Right atrium auricular region (tissue), 2 donors: ENCODE measurements around the gene PCID2. TPM values are rescaled to one million over a fixed set of nuclear protein-coding genes. Genes with fewer than 3 reads are reported as not detected.
A peak's percentile ranks its signal among the peaks of the same experiment; 100 is the strongest.

Experiments
- DNase-seq: peaks from one replicate; pipeline ENCODE4 v3.0.0-alpha.2; 2019; ENCODE audit warnings: low spot score
- H3K27ac ChIP-seq, 2 donors: fragments of 200-600 bp; sonication (generic); 1 replicate in 1 of 2; 2 replicates in 1 of 2; pipeline ENCODE4 v1.5.1; 2016 to 2019
- H3K27me3 ChIP-seq, 2 donors: fragments of 200-600 bp; sonication (generic); one replicate each; pipeline versions ENCODE4 v1.5.1 to v1.6.0; 2017 to 2019
- H3K36me3 ChIP-seq: fragments of 200-600 bp; sonication (generic); one replicate; pipeline ENCODE4 v1.5.1; 2016
- H3K4me1 ChIP-seq, 2 donors: fragments of 200-600 bp; sonication (generic); one replicate each; pipeline versions ENCODE4 v1.5.1 to v1.6.0; 2017 to 2019
- H3K4me3 ChIP-seq, 2 donors: fragments of 200-600 bp; sonication (generic); 1 replicate in 1 of 2; 2 replicates in 1 of 2; pipeline ENCODE4 v1.5.1; 2017 to 2019; ENCODE audit warnings: mild to moderate bottlenecking in 1 of 2, moderate library complexity in 1 of 2
- H3K9me3 ChIP-seq, 2 donors: fragments of 200-600 bp; sonication (generic); one replicate each; pipeline ENCODE4 v1.5.1; 2019
- total RNA-seq, 2 donors: library from RNA; depleted of rRNA; stranded (reverse); fragments of >200 nt; gene quantifications; one replicate each; pipeline ENCODE4 v1.1.0, GENCODE V29; 2016
- TF ChIP-seq, protein P1 (sequence below), 2 donors: fragments of 200-600 bp; sonication (generic); IDR thresholded peaks; one replicate each; pipeline ENCODE4 v1.5.1; 2019; ENCODE audit warnings: antibody characterized with exemption in 2 of 2

The PCID2 gene
- total RNA-seq, 2 donors from 2014 or later, result 34.8 to 44.4 TPM

DNA sequence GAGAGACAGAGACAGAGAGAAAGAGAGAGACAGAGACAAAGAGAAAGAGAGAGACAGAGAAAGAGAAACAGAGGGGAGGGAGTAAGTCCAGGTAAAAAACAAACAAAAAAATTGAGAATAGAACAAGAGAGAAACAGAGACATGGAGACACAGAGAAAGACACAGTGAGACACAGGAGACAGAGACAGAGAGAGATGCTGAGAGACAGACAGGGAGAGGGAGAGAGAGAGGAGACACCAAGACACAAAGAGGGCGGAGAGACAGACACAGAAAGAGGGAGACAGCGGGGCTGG lies 55.8 kb downstream of the PCID2 start:
- Histone ChIP-seq H3K27ac (peak overlapping the region; percentile 89 to 92), H3K36me3 (no peaks in the 10 kb centered on the region), H3K4me3 (peak overlapping the region; percentile 37 to 54), H3K4me1 (peaks cover 0 to 23% of the 10 kb centered on the region in 2 donors), H3K27me3 (no peaks in the 10 kb centered on the region), H3K9me3 (no peaks in the 10 kb centered on the region)
- DNase-seq, result no peak
- TF ChIP-seq, protein P1, sequence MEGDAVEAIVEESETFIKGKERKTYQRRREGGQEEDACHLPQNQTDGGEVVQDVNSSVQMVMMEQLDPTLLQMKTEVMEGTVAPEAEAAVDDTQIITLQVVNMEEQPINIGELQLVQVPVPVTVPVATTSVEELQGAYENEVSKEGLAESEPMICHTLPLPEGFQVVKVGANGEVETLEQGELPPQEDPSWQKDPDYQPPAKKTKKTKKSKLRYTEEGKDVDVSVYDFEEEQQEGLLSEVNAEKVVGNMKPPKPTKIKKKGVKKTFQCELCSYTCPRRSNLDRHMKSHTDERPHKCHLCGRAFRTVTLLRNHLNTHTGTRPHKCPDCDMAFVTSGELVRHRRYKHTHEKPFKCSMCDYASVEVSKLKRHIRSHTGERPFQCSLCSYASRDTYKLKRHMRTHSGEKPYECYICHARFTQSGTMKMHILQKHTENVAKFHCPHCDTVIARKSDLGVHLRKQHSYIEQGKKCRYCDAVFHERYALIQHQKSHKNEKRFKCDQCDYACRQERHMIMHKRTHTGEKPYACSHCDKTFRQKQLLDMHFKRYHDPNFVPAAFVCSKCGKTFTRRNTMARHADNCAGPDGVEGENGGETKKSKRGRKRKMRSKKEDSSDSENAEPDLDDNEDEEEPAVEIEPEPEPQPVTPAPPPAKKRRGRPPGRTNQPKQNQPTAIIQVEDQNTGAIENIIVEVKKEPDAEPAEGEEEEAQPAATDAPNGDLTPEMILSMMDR (IDR thresholded peaks at IDR 0.05), result no peak

DNA sequence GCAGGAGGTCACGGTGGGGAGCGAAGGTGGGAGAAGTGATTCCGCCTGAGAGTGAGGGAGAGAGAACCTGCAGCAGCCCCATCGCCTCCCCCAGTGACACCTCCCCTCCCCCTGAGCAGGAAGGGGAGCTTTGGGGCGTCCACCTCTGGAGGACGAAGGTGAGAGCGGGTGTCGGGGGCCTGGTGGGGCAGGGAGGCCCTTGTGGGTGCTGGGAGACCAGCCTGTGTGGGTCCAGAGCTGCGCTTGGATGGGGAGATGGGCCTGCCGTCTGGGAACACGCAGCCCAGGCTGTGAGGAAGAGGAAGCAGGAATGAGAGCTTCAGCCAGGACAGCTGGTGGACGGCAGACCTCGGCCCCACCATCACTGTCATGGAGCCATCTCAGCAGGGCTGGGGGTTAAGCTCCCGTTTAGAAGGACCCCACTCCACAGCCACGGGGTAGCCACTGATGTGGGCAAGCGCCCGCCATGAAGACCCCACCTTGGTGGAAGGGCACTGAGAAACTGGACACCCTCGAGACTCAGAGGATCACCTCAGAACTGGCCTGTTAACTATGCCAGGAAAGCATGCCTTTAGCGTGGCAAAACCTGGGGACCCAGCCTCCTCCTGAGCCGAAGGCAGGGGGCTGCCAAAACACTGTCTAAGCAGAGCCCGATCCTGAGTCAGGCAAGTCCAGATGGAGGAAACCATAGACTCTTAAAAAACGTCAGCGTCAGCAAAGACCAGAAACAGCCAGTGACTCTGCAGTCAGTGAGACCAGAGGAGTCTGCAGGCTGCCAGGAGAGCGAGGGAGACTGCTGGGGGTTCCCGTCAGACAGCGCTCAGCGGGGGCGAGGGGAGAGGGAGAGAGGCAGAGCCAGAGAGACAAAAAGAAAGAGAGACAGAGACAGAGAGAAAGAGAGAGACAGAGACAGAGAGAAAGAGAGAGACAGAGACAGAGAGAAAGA lies 56.5 kb downstream of the PCID2 start:
- no peaks in the 10 kb centered on the region for H3K36me3 ChIP-seq
- no peaks in the 10 kb centered on the region for H3K27me3 ChIP-seq
- TF ChIP-seq, protein P1 (IDR thresholded peaks at IDR 0.05), result no peak
- H3K4me3 ChIP-seq, result peak overlapping the region; percentile 37 to 54
- peak; percentile 58 for DNase-seq
- peak overlapping the region; percentile 89 to 92 for H3K27ac ChIP-seq
- peaks cover 0 to 23% of the 10 kb centered on the region in 2 donors for H3K4me1 ChIP-seq
- H3K9me3 ChIP-seq, result no peaks in the 10 kb centered on the region

DNA sequence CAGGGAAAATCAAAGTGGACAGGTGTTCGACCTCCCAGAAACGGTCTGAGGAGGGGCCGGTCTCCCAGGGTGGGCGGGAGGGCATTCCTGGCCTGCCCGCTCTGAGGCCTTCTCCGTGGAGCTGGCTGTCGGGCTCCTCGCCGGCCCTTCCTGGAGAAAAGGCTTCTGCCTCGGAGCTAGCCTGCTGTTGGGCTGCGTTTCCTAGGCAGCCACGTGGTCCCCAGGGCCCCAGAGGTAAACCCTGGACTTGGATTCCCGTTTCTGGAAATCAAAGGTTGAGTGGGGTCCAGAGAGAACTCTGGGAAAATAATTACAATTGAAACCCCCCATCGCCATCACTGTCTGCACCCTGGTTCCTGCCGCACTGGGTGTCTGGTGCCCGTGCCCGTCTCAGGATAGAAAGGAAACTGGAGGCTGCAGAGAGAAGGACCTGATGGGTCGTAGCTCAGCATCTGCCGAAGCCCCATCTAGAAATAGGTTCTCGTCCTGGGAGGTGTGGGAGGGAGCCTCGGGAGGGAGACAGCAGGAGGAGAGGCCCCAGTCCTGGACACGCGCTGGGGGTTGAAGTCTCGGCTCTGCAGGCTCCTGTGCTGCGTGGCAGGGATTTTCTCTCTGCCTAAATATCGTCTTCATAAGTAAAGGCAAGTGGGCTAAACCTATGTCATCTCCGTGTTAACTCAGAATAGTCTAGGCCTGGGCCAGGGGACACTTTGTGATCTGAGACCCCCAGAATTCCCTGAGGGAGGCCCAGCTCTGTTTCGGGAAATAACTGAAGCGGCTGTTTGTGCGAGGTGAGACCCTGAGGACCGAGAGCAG lies 57.7 kb downstream of the PCID2 start:
- TF ChIP-seq, protein P1 (IDR thresholded peaks at IDR 0.05), result no peak
- no peaks in the 10 kb centered on the region for H3K27me3 ChIP-seq
- peak; percentile 57 for DNase-seq
- H3K36me3 ChIP-seq, result no peaks in the 10 kb centered on the region
- no peak overlapping the region for H3K27ac ChIP-seq
- peaks cover 0 to 23% of the 10 kb centered on the region in 2 donors for H3K4me1 ChIP-seq
- no peaks in the 10 kb centered on the region for H3K9me3 ChIP-seq
- H3K4me3 ChIP-seq, result no peak overlapping the region

GRCh38 chr13:113149711-113150549 lies 58.5 kb downstream of the PCID2 start:
- TF ChIP-seq, protein P1 (IDR thresholded peaks at IDR 0.05), result no peak
- no peak overlapping the region for H3K4me3 ChIP-seq
- no peaks in the 10 kb centered on the region for H3K27me3 ChIP-seq
- H3K27ac ChIP-seq, result no peak overlapping the region
- H3K9me3 ChIP-seq, result no peaks in the 10 kb centered on the region
- peak; percentile 40 for DNase-seq
- no peaks in the 10 kb centered on the region for H3K36me3 ChIP-seq
- H3K4me1 ChIP-seq, result peaks cover 0 to 23% of the 10 kb centered on the region in 2 donors

DNA sequence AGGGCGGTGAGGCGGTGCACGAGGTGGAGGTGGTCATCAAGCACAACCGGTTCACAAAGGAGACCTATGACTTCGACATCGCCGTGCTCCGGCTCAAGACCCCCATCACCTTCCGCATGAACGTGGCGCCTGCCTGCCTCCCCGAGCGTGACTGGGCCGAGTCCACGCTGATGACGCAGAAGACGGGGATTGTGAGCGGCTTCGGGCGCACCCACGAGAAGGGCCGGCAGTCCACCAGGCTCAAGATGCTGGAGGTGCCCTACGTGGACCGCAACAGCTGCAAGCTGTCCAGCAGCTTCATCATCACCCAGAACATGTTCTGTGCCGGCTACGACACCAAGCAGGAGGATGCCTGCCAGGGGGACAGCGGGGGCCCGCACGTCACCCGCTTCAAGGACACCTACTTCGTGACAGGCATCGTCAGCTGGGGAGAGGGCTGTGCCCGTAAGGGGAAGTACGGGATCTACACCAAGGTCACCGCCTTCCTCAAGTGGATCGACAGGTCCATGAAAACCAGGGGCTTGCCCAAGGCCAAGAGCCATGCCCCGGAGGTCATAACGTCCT lies 59.4 kb downstream of the PCID2 start:
- H3K4me1 ChIP-seq, result peaks cover 0 to 19% of the 10 kb centered on the region in 2 donors
- TF ChIP-seq, protein P1 (IDR thresholded peaks at IDR 0.05), result no peak
- peak; percentile 56 for DNase-seq
- H3K27me3 ChIP-seq, result no peaks in the 10 kb centered on the region
- no peaks in the 10 kb centered on the region for H3K36me3 ChIP-seq
- no peak overlapping the region for H3K27ac ChIP-seq
- H3K4me3 ChIP-seq, result no peak overlapping the region
- H3K9me3 ChIP-seq, result no peaks in the 10 kb centered on the region
